A673 (cell line): ENCODE measurements around the gene CHST7.
"Not testable (repeated sequence)": the region's sequence is repeated elsewhere in the genome, so short reads cannot be mapped to it uniquely, and the experiment has no call there.

Experiments used
- CTCF ChIP-seq: fragments of 300-800, 200-600 bp; sonication (generic); conservative IDR thresholded peaks from 2 replicates; pipeline ENCODE4 v1.5.1; 2017; ENCODE audit warnings: low read depth, mild to moderate bottlenecking, antibody characterized with exemption, low read length, moderate library complexity, mixed read lengths
- EZH2 ChIP-seq: fragments of 200-600 bp; sonication (generic); IDR thresholded peaks from 2 replicates; pipeline ENCODE4 v1.6.1; 2017; ENCODE audit warnings: borderline replicate concordance, low read depth, mild to moderate bottlenecking, mixed read lengths, antibody characterized with exemption, low read length; ENCODE audit not compliant: poor library complexity, severe bottlenecking

- TF ChIP-seq CTCF, EZH2: not testable (repeated sequence)
Measured at GRCh38 chrX:46544527-46544926, 29.0 kb upstream of the CHST7 start.
